Cardiac muscle cell (in vitro differentiated cells and primary cell): ENCODE data around the gene PLD5. TPM values are rescaled to one million over a fixed set of nuclear protein-coding genes. Genes with fewer than 3 reads are reported as not detected.
"Not testable (repeated sequence)": the region's sequence is repeated elsewhere in the genome, so short reads cannot be mapped to it uniquely, and the experiment has no call there.

Experiments
- DNase-seq, 2 donors: peaks; one replicate each; pipeline versions ENCODE4 v3.0.0 to v3.0.0-alpha.2; 2010 to 2017; ENCODE audit warnings: low read depth in 1 of 2, low spot score in 1 of 2
- H3K27ac ChIP-seq: fragments of 200-600 bp; sonication (generic); 2 replicates; pipeline ENCODE4 v1.5.1; 2016
- H3K27me3 ChIP-seq: fragments of 200-600 bp; sonication (generic); 2 replicates; pipeline ENCODE4 v1.6.0; 2016; ENCODE audit warnings: control low read depth
- H3K36me3 ChIP-seq: fragments of 200-600 bp; sonication (generic); 2 replicates; pipeline ENCODE4 v1.5.1; 2016; ENCODE audit warnings: control low read depth
- H3K4me1 ChIP-seq: fragments of 200-600 bp; sonication (generic); 2 replicates; pipeline ENCODE4 v1.8.1; 2017; ENCODE audit warnings: low read depth, mild to moderate bottlenecking, mixed run types
- H3K4me3 ChIP-seq: fragments of 200-600 bp; sonication (generic); 2 replicates; pipeline ENCODE4 v1.5.1; 2016; ENCODE audit warnings: mild to moderate bottlenecking
- H3K9me3 ChIP-seq: fragments of 200-600 bp; sonication (generic); 2 replicates; pipeline ENCODE4 v1.5.1; 2017; ENCODE audit warnings: low read depth, mild to moderate bottlenecking, control low read depth
- CTCF ChIP-seq: IDR thresholded peaks from 2 replicates; pipeline ENCODE4 v1.5.1; 2012; ENCODE audit warnings: low read depth, mild to moderate bottlenecking, low read length
- polyA plus RNA-seq: library from polyadenylated mRNA; unstranded; fragments of >200 nt; fragmentation: Nextera tagmentation; extraction: Ambion mirVana; gene quantifications from 2 replicates; pipeline ENCODE4 v1.2.1, GENCODE V29; 2016
- total RNA-seq: library from RNA; depleted of rRNA; stranded (reverse); fragments of >200 nt; gene quantifications from 2 replicates; pipeline ENCODE4 v1.2.3, GENCODE V29; 2016

PLD5 gene
- total and polyA plus RNA-seq, 2 experiments from 2014 or later: 0.03 to 0.06 TPM

- no peak overlapping the region for H3K27ac ChIP-seq
- H3K4me3 ChIP-seq: no peak overlapping the region
- no peaks in the 10 kb centered on the region for H3K9me3 ChIP-seq
- H3K4me1 ChIP-seq: no peaks in the 10 kb centered on the region
- DNase-seq: no peak
- no peaks in the 10 kb centered on the region for H3K27me3 ChIP-seq
- no peak for TF ChIP-seq CTCF
- H3K36me3 ChIP-seq: no peaks in the 10 kb centered on the region
Measured at GRCh38 chr1:242489545-242489944, 35.0 kb downstream of the PLD5 start.

- Histone ChIP-seq H3K36me3 (no peaks in the 10 kb centered on the region), H3K27me3 (no peaks in the 10 kb centered on the region), H3K4me1 (no peaks in the 10 kb centered on the region), H3K27ac (peak overlapping the region; percentile 60), H3K4me3 (no peak overlapping the region), H3K9me3 (no peaks in the 10 kb centered on the region)
- DNase-seq: peak in 1 of 2 donors; percentile 75
- no peak for TF ChIP-seq CTCF
Measured at GRCh38 chr1:242477944-242478343, 46.6 kb downstream of the PLD5 start.

GRCh38 chr1:242470774-242471173 lies 53.7 kb downstream of the PLD5 start:
- TF ChIP-seq CTCF: no peak
- Histone ChIP-seq H3K9me3 (no peaks in the 10 kb centered on the region), H3K4me1 (no peaks in the 10 kb centered on the region), H3K36me3 (no peaks in the 10 kb centered on the region), H3K27me3 (no peaks in the 10 kb centered on the region), H3K4me3 (no peak overlapping the region), H3K27ac (no peak overlapping the region)
- no peak for DNase-seq

GRCh38 chr1:242468784-242469183 lies 55.7 kb downstream of the PLD5 start:
- Histone ChIP-seq H3K27me3 (no peaks in the 10 kb centered on the region), H3K27ac (no peak overlapping the region), H3K4me3 (no peak overlapping the region), H3K9me3 (no peaks in the 10 kb centered on the region), H3K36me3 (no peaks in the 10 kb centered on the region), H3K4me1 (no peaks in the 10 kb centered on the region)
- no peak for TF ChIP-seq CTCF
- no peak for DNase-seq

GRCh38 chr1:242467556-242468145 lies 56.8 kb downstream of the PLD5 start:
- Histone ChIP-seq H3K4me1 (no peaks in the 10 kb centered on the region), H3K27ac (no peak overlapping the region), H3K4me3 (no peak overlapping the region), H3K36me3 (no peaks in the 10 kb centered on the region), H3K27me3 (no peaks in the 10 kb centered on the region), H3K9me3 (no peaks in the 10 kb centered on the region)
- peak; percentile 49 for TF ChIP-seq CTCF
- peak; percentile 47 to 70 for DNase-seq

GRCh38 chr1:242462867-242463266 lies 61.6 kb downstream of the PLD5 start:
- H3K27me3 ChIP-seq: no peaks in the 10 kb centered on the region
- no peaks in the 10 kb centered on the region for H3K4me1 ChIP-seq
- DNase-seq: no peak
- H3K9me3 ChIP-seq: no peaks in the 10 kb centered on the region
- no peaks in the 10 kb centered on the region for H3K36me3 ChIP-seq
- H3K27ac ChIP-seq: no peak overlapping the region
- TF ChIP-seq CTCF: no peak
- no peak overlapping the region for H3K4me3 ChIP-seq

GRCh38 chr1:242459740-242460139 lies 64.8 kb downstream of the PLD5 start:
- not testable (repeated sequence) for H3K4me1 ChIP-seq, H3K9me3 ChIP-seq, DNase-seq, H3K36me3 ChIP-seq, H3K27ac ChIP-seq, H3K27me3 ChIP-seq, H3K4me3 ChIP-seq
